Activated CD4-positive, CD25-positive, alpha-beta regulatory T cell treated with anti-CD3 and anti-CD28 coated beads, Interleukin-2, amount 50 U/mL, for 72 hours (primary cell): ENCODE results near the gene LAMA1.
"Not testable (repeated sequence)": the region's sequence is repeated elsewhere in the genome, so short reads cannot be mapped to it uniquely, and the experiment has no call there.

Source experiments
- DNase-seq: peaks from one replicate; pipeline ENCODE4 v3.0.0; 2021

LAMA1 gene

GRCh38 chr18:7117390-7118355 lies at the start of gene LAMA1:
LAMA1 (minus strand) TSS chr18:7117797; CDS start chr18:7117720, 77 bp downstream.
- no peak for DNase-seq

DNA sequence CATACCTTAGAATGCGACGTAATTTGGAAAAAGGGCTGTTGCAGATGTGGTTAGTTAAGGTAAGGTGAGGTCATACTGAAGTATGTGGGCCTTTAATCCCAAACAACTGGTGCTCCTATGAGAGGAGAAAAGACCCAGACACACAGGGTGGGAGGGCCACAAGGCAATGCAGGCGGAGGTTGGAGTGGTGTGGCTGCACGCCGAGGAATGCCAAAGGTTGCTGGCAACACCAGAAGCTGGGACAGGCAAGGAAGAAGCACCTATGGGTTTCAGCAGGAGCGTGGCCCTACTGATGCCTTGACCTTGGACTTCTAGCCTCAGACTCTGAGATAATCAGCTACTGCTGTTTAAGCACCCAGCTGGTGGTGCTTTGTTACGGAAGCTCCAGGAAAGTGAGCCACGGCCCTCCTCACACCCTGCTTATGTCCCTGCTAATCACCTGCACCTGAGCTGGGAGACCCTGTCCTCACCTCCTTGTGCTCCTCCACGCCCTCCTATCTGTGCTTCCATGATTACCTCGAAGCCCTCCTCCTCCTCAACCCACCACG lies 48.3 kb upstream of the LAMA1 start:
- no peak for DNase-seq

DNA sequence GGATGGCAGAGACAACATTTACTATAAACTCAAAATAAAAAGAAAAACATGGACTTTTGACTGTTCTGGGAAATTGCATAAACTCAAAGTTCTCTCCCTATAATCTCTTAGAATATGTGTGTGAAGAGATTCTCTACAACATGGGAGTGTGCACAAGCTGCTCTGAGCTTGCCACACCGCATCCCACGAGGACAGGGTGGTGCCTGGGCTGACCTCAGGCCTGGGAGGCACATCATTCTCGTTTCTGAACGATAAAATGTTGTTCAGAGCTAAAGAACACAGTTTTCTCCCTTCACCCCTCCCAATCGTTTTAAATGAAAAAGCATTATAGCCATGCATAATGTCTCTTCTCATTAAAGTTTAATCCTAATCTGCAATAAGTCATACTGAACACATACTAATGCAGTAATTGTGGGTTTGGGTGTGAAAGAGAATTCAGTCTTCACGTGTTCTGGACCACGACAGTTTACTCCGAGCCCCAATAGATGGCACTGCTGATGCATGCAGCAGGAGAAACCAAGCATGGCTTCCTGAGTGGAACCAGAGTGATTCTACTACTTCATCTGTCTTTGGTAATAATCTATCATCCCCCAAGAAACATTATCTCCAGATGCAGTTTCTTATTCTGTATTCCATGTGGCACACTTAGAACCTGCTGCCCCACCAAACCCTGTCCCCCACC lies 46.9 kb upstream of the LAMA1 start:
- no peak for DNase-seq

DNA sequence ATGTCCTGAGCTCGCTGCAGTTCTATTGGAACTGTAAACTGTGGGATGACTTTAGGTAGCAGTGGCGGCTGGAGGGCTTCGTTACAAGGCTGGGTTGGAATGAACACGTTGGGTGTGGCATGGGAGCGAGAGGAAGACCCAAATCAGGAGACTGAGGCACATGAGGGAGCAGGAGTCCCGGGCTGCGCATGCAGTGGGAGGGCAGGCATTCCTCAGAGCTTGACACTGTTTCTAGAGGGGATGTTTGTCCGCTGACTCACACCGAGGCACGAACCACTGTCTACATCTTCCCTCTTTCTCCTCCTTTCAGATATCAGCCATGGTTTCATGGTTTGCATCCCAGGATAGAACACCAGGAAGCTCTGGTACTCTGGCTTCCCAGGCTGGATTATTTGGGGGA lies 40.6 kb upstream of the LAMA1 start:
- DNase-seq: no peak

GRCh38 chr18:7157760-7158159 lies 40.2 kb upstream of the LAMA1 start:
- DNase-seq: no peak

DNA sequence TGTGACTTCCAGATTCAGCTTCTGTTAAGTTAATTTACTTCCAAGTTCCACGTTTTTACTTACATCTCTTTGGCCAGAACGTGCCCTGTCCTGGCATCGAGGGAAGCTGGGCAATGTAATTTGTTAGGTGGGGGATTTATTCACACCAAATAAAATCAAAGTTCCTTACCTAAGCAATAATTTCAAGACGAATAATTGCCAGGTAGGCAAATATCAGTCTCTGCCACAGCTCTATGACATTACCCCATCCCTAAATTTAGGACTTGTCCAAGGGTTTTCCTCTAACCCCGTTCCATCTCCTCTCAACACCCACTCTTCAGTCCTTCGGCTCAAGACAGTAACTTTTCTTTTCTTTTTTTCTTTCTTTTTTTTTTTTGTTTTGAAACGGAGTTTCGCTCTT lies 38.3 kb upstream of the LAMA1 start:
- no peak for DNase-seq

DNA sequence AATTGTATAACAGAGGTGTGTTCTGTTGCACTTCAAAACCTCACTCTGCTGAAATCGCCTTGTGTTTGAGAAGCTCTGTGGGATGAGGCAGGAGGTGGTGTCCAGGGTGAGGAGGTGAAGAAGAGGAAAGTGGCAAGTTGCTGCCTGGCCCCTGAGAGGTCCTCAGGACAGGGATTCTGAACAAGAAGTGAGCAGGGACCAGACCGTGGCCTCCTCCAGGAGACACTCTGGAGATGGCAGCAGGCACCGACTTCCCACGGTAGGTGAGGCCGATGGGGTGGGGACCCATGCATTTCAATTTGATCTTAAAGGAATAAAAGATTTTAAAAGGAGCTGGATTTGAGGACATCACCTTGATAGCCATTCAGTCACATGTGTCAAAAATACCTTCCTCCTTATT lies 37.5 kb upstream of the LAMA1 start:
- DNase-seq: no peak

- DNase-seq: no peak
These were observed 34.8 kb upstream of the LAMA1 start for GRCh38 chr18:7152440-7152839.

GRCh38 chr18:7147399-7147798 lies 29.8 kb upstream of the LAMA1 start:
- DNase-seq: no peak

- no peak for DNase-seq
These were observed 28.5 kb upstream of the LAMA1 start for GRCh38 chr18:7146067-7146466.

GRCh38 chr18:7144921-7145320 lies 27.3 kb upstream of the LAMA1 start:
- DNase-seq: not testable (repeated sequence)

- DNase-seq: no peak
These were observed 23.7 kb upstream of the LAMA1 start for GRCh38 chr18:7141287-7141686.

DNA sequence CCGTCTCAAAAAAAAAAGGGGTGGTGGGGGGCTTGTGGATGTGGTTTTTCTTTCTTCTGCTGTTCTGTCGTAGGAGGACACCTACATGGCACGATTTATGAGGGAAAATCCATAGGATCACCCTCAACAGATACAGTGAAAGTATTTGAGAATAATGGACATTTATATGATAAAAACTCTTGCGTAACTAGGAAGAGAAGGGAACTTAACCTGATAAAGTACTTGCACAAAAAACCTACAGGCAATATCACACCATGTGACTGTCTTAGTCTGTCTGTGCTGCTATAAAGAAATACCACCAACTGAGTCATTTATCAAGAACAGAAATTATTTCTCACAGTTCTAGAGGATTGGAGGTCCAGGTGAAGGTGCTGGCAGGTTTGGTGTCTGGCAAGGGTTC lies 21.8 kb upstream of the LAMA1 start:
- DNase-seq: no peak

- no peak for DNase-seq
These were observed 15.6 kb upstream of the LAMA1 start for GRCh38 chr18:7133181-7133580.

GRCh38 chr18:7132356-7133150 lies 15.0 kb upstream of the LAMA1 start:
- DNase-seq: no peak

DNA sequence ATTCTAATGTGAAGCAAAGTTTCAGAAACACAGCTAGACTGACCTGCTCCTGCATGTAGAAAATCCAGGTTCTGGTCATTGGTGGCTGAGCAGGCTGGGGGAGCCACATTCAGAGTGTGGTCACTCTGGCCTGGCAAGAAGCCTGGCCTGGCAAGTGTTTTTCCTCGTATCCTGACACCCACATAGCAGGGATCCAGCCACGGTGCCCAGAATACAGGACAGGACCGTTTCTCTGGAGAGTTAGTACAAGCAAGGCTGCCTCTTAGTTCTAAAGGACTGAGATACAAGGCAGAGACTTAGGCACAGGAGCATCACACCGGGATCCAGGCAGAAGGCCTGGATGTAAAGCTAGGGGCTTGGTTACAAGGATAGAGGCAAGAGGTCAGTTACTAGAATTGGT lies 4.8 kb upstream of the LAMA1 start:
- DNase-seq: no peak

DNA sequence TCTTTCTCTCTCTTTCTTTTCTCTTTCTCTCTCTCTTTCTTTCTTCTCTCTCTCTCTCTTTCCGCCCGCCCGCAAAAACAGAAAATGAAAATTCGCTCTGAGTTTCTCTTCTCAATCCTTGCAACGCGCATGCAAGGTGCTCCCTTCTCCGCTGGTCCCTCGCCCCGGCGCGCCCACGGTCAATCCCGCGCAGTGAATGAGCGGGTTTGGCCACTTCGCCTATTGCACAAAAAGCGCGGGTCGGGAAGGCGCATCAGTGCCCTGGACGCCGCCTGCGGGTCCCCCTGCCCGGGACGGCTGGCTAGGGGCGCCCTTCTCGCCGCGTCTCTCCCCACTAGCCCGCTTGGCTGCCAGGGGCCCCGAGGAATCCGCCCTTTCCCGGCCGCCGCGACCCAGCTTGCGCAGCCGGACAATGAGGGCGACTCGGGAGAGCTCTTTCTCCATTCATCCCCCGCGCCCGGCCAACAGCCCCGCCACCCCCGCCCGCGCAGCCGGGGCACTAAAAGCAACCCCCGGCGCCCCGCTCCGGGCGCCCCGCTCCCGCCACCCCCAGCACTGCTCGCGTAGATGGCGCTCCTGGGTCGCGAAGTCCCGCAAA lies 706 bp downstream of the LAMA1 start:
- DNase-seq: no peak

DNA sequence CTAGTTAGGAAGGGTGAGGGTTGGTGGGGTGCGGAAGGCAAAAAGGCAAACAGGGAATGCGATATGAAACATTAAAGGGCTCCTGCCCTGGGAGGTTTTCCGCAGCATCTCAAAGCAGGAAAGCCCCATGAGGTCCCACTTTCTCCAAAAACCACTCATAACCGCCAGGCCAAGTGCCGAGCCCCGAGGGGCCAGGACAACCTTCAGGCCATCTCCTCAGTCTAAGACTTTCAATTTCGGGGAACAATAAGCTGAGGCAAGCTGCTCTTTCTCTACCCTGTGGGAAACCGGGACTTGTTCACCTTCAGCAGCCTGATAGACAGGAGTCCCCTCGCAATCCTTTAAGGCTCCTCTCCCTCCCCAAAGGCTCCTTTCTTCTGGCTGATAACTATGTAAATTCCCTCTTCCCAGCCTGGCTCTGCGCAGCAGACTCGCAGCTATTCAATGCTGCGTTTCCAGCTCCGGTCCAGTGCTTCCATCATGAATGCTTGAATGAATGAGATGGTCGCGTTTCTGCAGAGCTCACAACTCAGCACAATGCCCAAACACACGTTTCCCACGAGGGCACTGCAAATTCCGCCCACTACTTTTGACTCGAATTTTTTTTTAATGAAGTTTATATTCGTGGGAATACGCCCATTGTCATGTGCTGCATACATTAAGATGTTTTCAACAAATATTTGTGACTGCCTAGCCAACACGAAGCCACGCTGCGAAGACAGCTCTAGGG lies 1.4 kb downstream of the LAMA1 start:
- no peak for DNase-seq

DNA sequence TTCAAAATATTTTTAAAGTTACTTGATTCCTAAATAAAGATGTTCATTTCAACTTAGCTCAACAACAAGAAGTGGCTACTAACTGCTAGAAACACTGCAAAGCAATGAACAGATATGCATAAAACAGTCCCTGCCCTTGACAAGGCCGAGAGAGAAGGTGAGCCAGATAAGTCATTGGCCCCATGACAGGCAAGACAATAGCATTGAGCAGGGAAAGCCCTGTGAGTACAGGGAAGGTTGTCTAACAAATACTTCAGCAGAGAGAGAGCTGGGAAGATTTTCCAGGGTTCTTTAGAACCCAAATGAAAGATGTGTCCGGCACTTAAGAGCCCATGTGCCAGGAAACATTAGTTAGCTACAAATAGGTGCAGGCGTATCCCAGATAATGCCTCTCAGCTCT lies 4.7 kb downstream of the LAMA1 start:
- DNase-seq: no peak

DNA sequence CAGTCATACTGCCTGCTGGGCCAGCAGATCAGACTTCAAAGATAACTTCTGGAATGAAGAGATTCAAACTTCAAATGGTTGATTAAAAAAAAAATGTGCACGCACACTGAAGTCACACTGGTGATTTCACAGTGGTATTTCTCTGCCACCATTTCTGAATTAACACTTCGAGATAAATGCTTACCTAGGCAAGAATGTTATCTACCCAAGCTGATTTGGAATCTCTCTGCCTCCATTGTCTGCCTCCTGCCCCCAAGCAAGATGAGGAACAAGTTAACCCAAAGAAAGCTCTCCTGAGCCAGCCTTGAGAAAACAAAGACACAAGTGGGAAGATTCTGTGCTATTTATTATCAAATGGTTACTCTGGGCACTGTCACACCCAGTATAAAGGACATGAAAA lies 6.5 kb downstream of the LAMA1 start:
- no peak for DNase-seq

DNA sequence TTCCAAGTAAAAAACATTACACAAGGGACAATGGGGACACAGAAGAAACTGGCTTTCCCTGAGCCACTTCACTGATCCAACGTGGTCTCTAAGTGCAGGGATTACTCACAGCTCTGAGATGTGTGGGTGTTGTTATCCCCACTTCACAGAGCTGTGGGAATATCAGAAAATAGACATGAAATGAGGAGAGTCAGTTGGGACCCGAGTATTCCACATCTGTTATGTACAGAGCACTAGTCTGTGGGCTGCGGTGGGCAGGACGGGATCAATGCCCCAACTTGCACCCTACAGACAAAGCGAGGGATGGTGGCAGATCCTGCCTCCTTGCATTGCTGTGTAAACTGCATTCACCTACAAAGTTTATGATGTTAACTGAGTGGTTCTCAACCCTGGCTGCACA lies 11.7 kb downstream of the LAMA1 start:
- no peak for DNase-seq

DNA sequence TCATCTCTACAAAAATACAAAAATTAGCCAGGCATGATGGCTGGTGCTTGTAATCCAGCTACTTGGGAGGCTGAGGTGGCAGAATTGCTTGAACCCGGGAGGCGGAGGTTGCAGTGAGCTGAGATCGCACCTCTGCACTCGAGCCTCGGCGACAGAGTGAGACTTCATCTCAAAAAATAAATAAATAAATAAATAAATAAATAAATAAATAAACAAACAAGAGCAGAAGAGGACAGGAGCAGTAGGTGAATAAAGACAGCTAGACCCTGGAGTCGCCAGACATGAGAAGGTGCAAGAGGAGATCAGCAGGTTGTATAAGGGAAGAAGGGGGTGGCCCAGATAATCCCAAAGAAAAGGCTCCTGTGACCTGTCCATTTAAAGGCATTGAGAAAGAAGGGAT lies 12.3 kb downstream of the LAMA1 start:
- DNase-seq: no peak
